HTERT RPE-1 (cell line): ENCODE results near the gene TPPP.

Experiments used
- in situ Hi-C: fragments of 300-500 bp; cut with MboI; formaldehyde crosslinking; loops from 4 replicates; pipeline ENCODE4 v1.14.3; 2020; ENCODE audit warnings: low sequenced_read_pairs

Gene TPPP

GRCh38 chr5:665956-666711 lies 27.0 kb downstream of the TPPP start:
- in situ Hi-C loops, result no loop called here

GRCh38 chr5:665541-665955 lies 27.6 kb downstream of the TPPP start:
- in situ Hi-C loops, result no loop called here

- in situ Hi-C loops, result no loop called here
These were observed 28.2 kb downstream of the TPPP start for GRCh38 chr5:664994-665360.

GRCh38 chr5:664343-664993 lies 28.7 kb downstream of the TPPP start:
- in situ Hi-C loops, result no loop called here

- in situ Hi-C loops, result no loop called here
These were observed 29.5 kb downstream of the TPPP start for GRCh38 chr5:663436-664342.

- in situ Hi-C loops, result no loop called here
These were observed 30.3 kb downstream of the TPPP start for GRCh38 chr5:662751-663435.

- in situ Hi-C loops, result no loop called here
These were observed 31.0 kb downstream of the TPPP start for GRCh38 chr5:661891-662750.

GRCh38 chr5:660491-661030 lies 32.6 kb downstream of the TPPP start:
- in situ Hi-C loops, result no loop called here

GRCh38 chr5:659496-660263 lies 33.5 kb downstream of the TPPP start:
- in situ Hi-C loops, result no loop called here

- in situ Hi-C loops, result no loop called here
These were observed 35.0 kb downstream of the TPPP start for GRCh38 chr5:658103-658502.

GRCh38 chr5:657570-657969 lies 35.6 kb downstream of the TPPP start:
- in situ Hi-C loops, result no loop called here

GRCh38 chr5:655406-655805 lies 37.7 kb downstream of the TPPP start:
- in situ Hi-C loops, result no loop called here

GRCh38 chr5:654071-654778 lies 38.9 kb downstream of the TPPP start:
- in situ Hi-C loops, result no loop called here

GRCh38 chr5:652773-653350 lies 40.3 kb downstream of the TPPP start:
- in situ Hi-C loops, result no loop called here

- in situ Hi-C loops, result no loop called here
These were observed 41.1 kb downstream of the TPPP start for GRCh38 chr5:652023-652515.

GRCh38 chr5:651296-652022 lies 41.7 kb downstream of the TPPP start:
- in situ Hi-C loops, result no loop called here

GRCh38 chr5:647727-648126 lies 45.4 kb downstream of the TPPP start:
- in situ Hi-C loops, result no loop called here
